GM10248 (cell line): ENCODE data around the gene TMEM167B.

Experiments
- CTCF ChIA-PET: fragments of 300-600 bp; sonication (Branson Sonifier 250); formaldehyde crosslinking; extraction: SDS; loops from one replicate; lab custom pipeline; 2021; ENCODE audit warnings: antibody characterized with exemption; lab: Yijun Ruan, JAX
- POLR2A ChIA-PET: fragments of 350-650 bp; sonication (Branson Sonifier 250); formaldehyde crosslinking; extraction: SDS; loops from one replicate; lab custom pipeline; 2020; ENCODE audit warnings: antibody characterized with exemption; lab: Yijun Ruan, JAX
- DNase-seq: peaks from one replicate; pipeline ENCODE4 v3.0.0; 2012; ENCODE audit errors: extremely low spot score
- CTCF ChIP-seq: IDR thresholded peaks from 2 replicates; pipeline ENCODE4 v1.5.1; 2012; ENCODE audit warnings: mild to moderate bottlenecking, low read depth; ENCODE audit errors: extremely low read depth, missing control alignments, control extremely low read depth

Gene TMEM167B

DNA sequence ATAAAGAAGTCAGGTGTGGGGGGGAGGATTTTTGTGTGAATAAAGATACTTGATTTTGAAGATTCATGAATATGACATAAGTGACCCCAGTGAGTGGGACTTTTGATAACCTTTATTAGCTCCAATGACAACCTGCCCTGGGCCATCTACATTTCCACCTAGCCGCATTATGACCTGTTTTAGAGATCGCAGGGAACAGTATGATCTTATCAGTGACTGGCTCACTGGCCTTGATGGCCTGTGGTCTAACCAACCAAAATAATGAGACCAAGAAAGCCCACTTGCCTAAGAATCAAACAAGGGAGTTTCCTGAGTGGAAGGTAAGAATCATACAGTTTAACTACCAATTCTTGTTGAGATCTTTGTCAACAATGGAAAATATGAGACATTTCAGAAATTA, 25.1 kb downstream of the TMEM167B start:
- no peak for DNase-seq
- ChIA-PET POLR2A (interaction anchor here (2.0 kb wide), 1 partner anchor 15 kb away, joined by 6 read pairs; no protein-coding TSS in a partner anchor), CTCF (interaction anchor here (0.8 to 8.5 kb wide), 3 partner anchors 11 to 416 kb away, joined by 3 to 114 read pairs (median 8); no protein-coding TSS in a partner anchor)
- no peak for TF ChIP-seq CTCF

- DNase-seq = no peak
- POLR2A ChIA-PET = interaction anchor here (2.0 kb wide), 1 partner anchor 16 kb away, joined by 6 read pairs; no protein-coding TSS in a partner anchor
- CTCF ChIA-PET = interaction anchor here (0.8 to 8.5 kb wide), 3 partner anchors 11 to 416 kb away, joined by 3 to 114 read pairs (median 8); no protein-coding TSS in a partner anchor
- TF ChIP-seq CTCF = no peak
These were observed 25.7 kb downstream of the TMEM167B start for GRCh38 chr1:109116286-109116685.

DNA sequence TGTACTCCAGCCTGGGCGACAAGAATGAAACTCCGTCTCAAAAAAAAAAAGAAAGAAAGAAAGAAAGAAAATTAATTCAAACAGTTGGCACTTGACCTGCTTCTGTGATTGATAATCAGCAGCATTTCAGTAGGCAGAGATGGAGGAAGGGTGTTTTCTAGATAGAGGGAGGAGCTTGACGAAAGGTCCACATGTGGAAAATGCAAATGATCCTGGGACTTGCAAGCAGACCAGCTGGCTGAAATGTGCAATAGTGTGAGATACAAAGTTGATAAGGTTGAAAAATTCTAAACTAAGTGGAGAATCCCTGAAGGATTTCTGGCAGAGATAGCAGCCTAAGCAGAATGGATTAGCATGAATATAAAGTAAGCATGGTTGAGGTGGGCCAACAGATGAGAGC, 27.5 kb downstream of the TMEM167B start:
- POLR2A ChIA-PET = no interaction called here
- CTCF ChIA-PET = no interaction called here
- no peak for DNase-seq
- TF ChIP-seq CTCF = no peak

DNA sequence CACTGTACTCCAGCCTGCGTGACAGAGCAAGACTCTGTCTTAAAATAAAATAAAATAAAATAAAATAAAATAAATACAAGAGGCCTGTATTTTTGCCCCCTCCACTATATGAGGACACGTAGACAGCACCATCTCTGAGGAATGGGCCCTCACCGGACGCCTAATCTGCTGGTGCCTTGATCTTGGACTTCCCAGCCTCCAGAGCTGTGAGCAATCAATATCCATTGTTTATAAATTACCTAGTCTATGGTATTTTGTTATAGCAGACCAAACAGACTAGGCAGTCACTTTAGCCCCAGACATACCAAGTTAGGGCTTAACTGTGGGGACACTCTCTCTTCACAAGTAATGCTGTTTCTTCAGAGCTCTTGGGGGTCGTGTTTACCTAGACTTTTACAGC, 29.8 kb downstream of the TMEM167B start:
- TF ChIP-seq CTCF = no peak
- ChIA-PET POLR2A (no interaction called here), CTCF (interaction anchor here (0.8 to 3.1 kb wide), 2 partner anchors 10 to 20 kb away, joined by 3 to 14 read pairs; no protein-coding TSS in a partner anchor)
- no peak for DNase-seq

DNA sequence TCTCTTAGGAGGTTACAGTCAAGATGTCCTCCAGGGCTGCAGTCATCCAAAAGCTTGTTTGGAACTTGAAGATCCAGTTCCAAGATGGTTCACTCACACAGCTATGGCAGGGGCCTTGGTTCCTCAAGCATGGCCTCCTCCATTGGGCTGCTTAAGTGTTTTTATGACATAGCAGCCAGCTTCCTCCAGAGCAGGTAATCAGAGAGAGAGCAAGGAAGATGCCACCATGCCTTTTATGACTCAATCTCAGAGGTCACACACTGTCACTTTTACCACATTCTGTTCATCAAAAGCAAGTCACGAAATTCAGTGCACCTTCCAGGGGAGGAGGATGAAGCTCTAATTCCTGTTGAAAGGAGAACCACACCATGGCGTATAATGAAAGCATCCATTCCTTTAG, 40.5 kb downstream of the TMEM167B start:
- DNase-seq = no peak
- CTCF ChIA-PET = interaction anchor here (0.7 to 2.3 kb wide), 7 partner anchors 11 to 70 kb away, joined by 3 to 14 read pairs (median 5); a partner anchor contains a TSS
- POLR2A ChIA-PET = no interaction called here
- no peak for TF ChIP-seq CTCF

- ChIA-PET POLR2A (no interaction called here), CTCF (interaction anchor here (1.6 to 2.3 kb wide), 3 partner anchors 12 to 22 kb away, joined by 5 to 14 read pairs (median 5); a partner anchor contains a TSS)
- TF ChIP-seq CTCF = no peak
- DNase-seq = no peak
These were observed 41.2 kb downstream of the TMEM167B start for GRCh38 chr1:109131800-109132199.
